GM19193 (cell line): ENCODE measurements around the gene TMF1.

ENCODE experiments used
- POLR2A ChIP-seq: IDR thresholded peaks from 4 replicates; pipeline ENCODE4 v1.6.1; 2011; ENCODE audit not compliant: insufficient read depth, insufficient read length; ENCODE audit errors: extremely low read depth

TMF1 gene

DNA sequence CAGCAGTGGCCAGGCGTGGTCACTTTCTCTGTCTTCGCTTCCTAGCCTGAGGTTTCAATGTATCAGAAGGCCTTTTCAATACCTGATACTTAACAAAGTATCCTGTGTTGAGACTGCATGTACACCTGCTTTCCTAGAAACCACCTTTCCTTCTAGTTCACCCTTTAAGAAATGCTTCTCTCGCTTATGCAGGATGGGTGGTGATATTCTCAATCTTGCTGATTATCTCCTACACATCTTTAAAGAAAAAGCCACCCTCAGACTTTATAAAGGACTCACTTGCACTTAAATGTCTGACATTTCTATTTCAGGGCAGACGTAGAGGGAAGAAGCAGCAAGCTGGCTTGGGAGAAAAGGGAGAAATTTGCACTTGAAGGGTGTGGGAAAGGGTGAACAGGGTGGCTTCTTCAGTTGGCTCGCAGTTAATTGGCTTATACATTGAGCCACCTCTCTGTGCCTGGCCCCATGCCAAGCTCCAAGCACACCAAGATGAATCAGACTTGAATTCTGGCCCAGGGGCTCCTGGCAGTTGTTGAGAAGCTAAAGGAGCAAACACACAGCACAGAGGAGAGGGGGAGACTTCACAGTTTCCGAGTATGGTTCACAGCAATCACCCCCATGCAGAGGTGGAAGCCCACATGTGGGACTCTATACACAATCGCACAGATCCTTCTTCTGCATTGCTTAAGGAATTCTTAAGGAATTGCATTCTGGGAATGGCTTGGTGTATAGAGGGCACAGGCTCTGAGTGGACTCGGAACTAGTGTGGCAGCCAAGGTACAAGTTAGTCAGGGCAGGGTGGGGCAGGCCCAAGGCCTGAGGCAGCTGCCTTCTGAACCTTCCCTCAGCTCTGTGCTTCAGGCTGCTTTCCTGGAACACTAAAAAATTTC is 33.9 kb upstream of the TMF1 start:
- no peak for TF ChIP-seq POLR2A

DNA sequence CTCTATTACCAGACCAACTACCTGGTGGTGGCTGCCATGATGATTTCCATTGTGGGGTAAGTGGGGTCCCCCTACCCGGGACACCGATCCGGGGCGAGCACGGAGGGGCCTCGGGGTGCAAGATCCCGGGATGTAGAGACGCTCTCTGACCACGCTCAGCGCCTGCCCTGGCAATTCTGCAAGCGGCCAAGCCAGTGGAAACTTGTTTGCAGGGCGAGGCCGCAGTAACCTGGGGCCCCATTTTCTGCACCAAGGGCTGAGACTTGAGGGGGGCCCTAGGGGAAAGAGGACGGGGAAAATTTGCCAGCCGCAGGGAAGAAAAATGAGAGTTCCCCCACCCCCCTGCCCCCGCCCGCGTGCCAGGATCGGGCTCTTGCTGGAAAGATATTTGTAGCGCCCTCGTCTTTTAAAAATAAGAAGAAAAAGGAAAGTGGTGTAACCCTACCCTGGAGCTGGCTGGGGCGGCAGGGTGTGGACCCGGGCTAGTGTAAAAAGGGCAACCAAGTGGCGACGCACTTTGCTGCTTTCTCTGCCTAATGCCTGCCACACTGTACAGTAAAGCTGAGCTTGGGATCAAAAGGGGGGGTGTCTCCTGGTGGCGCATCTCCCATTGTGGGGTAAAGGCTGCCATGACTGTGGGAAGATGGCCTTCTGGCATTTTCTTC is 33.2 kb upstream of the TMF1 start:
- TF ChIP-seq POLR2A: peak; percentile 24

DNA sequence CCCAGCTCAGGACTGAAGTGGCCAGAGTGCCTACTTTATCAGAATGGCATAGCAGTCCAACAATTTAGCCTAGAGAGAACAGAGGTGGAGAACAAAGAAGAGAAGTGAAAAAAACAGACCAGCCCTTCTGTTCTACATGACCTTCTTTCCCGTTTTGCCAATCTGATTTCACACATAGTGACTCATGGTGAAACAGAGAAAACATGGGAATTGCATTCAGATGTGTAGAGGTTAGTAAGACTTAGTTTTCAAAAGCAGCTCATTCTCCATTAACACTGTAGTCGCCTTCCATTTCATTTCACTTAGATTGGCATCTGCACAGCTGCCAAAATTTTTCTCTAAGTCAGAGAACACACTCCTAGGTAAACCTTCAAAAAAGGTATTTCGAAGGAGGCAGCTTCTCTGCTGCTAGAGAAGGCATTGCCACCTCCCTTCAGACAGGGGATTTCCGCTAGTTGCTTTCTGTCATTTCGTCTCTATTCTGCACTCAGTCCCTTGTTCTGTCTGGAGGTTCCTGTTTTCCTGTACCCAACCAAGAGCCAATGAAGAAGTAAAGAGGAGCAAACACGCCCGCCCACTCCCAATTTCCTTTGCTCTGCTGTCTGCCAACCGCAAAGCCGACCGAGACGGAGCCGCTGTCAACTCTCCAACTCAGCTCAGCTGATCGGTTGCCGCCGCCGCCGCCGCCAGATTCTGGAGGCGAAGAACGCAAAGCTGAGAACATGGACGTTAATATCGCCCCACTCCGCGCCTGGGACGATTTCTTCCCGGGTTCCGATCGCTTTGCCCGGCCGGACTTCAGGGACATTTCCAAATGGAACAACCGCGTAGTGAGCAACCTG is 32.4 kb upstream of the TMF1 start, which contains the start of gene ARL6IP5:
TSS of gene ARL6IP5 (plus strand) at position 612 of the 842 bp plus-strand sequence. CDS start at position 723, 111 bp downstream.
- TF ChIP-seq POLR2A: peak; percentile 45

DNA sequence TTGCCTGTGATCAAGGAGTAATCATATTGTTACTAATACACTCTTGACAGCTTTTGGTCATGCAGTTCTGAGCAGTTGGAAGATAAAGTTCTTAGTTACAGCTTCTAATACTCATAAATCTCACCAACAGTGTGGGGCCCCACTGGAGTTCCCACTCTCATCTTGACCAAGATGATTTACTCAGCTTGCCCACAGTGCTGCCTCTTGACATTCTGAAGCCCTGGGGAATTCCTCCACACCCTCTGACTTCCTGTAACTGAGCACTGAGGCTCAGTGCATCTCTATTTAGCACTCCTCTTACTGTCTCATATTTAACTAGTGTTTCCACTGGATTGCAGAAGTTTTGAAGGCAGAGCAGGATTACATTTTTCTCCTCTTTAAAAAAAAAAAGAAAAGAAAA is 30.7 kb upstream of the TMF1 start:
- no peak for TF ChIP-seq POLR2A

DNA sequence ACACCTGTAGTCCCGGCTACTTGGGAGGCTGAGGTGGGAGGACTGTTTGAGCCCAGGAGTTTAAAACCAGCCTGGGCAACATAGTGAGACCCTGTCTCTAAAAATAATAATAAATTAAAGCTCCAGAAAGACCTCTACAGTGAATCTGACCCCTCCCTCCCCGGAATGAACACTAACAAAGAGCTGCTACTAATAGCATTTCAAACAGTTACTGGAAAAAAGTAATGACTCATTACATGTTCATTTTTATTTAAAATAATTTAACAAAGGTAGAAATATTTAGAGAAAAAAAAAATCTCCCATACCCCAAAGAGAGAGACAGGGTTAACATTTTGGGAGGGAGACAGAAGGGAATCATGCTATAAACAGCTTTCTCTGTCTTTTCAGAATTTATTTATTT is 30.2 kb upstream of the TMF1 start:
- no peak for TF ChIP-seq POLR2A

DNA sequence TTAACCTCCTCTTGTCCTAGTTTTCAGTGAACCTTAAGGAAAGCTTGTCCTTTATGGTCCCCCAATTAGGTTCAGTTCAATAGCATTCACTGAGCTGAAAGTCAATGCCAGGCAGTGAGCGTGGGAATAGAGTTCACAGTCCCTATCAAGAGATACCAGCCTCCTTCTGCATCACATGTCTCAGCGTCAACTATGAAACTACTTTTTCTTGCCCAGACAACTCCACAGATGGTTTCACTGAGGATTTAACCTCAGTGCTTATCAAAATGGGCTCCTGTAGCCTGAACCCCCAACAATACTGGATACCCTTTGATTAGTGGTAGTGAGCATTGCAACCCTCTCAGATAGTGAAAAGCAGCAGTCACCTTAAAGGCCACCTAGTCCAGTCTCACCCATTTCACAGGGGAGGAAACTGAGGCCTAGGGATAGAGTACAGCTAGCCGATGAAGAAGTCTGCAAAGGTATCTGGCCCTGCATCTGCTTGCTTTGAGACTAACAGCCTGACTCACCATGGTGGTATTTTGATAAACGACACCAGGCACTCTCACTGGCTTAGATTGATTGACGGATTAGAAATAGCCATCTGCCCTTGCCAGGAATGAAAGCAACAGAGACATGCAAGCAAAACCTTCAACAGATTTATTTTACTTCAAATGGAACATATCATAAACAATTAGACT is 29.6 kb upstream of the TMF1 start:
- TF ChIP-seq POLR2A: no peak

DNA sequence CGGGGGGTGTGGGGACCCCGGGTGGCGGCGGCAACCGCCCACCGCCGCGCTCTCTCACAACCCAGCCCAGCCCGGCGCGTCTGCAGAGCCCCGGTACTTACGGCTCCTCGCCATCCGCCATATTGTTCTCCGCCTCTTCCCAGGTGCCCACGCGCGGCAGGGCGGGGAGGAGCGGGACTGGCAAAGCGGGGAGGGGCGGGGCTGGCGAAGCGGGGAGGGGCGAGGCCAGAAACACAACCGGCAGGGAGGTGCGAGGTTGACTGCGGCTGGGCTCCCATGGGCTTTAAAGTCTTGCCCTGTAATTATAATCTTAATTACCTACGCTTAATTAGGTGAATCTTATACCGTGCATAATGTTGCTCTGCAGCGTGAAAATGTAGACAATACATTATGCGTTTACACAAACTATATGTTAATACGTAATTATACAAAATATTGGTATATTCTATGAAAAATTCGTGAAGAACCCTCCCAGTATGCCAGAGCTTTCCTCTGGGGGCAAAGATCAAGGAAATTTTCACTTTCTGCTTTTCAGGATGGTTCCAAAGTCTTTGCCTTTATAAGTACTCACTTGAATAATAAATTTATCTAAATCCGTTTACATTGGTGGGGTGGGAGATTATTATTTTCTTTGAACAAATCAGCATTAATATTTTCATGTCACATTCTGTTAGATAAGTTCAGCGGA is 28.2 kb upstream of the TMF1 start, which contains the start of gene UBA3:
TSS of gene UBA3 (minus strand) at position 133 of the 688 bp plus-strand sequence. CDS start at position 121, 12 bp downstream.
- peak; percentile 83 for TF ChIP-seq POLR2A

DNA sequence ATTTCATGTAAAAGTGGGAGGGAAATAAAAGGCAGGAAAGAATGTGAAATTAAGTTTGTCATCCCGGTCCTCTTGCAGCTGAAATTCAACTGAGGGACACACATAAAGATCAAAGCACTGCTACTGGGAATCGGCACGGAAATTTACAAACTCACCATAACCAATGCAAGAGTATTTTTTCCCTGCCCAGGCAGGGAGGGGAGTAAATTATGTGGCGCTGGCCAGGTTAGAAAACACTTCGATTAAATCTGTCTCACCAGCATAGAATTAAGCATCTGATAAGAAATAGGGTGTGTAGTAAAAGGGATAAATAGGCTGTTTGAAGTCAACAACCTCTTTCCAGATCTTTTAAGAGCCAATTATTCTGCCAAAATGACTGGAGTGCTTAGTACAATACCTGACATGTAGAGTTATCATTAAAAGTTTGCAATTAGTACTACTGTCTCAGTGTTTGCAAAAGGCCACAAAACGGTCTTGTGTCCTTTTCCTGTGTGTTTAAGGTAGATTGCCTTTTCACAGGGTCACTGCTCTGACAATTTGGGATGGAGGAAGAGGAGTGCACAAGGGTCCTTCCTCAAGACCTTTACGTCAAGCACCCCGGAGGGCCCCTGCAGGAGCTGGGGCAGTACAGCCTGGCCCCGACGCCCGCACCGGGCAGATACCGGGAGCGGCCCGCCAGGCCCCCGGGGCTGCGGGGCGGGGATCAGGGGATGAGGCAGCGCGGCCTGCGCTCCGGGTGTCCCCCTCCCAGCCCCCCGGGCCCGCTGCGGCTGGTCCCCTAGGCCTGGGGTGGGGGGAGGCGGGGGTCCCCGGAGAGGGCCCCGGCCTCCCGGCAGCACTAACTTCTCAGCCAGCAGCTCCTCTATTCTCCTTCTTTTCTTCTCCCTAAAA is 27.4 kb upstream of the TMF1 start:
- no peak for TF ChIP-seq POLR2A

DNA sequence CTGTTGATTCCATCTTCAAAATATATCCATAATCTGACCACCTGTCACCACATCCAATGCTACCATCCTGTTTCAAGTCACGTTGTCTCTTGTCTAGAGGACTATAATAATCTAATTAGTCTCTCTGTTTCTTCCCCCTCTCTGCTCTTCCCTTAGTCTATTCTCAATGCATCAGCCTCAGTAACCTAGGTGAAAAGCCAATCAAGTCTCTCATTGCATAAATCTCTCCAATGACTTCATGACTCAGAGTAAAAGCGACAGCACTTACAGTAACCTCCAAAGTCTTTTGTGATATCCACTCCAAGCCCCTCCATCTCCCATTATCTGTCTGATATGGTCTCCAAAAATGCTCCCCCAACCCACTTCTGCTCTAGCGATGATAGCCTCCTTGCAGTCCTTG is 20.8 kb upstream of the TMF1 start:
- TF ChIP-seq POLR2A: no peak

DNA sequence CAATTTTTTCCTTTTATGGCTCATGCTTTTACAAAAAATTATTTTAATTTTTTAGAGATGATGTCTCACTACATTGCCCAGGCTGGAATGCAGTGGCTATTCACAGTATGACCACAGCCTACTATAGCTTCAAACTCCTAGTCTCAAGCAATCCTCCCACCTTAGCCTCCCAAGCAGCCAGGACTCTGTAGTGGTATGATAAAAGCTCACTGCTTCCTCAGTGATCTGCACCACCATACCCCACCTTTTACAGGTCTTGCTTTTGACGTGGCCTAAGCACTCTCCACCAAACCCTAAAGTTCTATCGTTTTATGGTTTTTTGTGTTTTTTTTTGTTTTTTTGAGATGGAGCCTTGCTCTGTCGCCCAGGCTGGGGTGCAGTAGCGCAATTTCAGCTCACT is 14.0 kb upstream of the TMF1 start:
- TF ChIP-seq POLR2A: no peak

DNA sequence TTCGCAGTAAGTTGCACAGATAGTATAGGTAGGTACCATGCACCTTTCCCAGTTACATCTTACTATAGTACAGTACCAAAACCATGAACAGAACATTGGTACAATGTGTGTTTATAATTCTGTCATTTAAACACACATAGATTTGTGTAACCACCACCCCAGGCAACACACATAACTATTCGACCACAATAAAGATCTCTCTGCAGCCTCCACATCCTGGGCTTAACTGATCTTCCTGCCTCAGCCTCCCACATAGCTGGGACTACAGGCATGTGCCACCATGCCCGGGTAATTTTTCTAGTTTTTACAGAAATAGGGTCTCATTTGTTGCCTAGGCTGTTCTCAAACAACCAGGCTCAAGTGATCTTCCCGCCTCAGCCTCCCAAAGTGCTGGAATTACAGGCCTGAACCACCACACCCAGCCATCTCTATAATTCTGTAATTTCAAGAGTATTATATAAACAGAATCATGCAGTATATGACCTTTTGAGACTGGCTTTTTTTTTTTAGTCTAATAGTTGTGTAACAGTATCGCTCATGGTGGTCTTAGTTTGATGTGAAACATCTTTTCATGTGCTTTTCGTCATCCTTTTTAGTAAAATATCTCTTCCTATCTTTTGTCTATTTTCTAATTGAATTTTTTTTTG is 13.3 kb upstream of the TMF1 start:
- no peak for TF ChIP-seq POLR2A

DNA sequence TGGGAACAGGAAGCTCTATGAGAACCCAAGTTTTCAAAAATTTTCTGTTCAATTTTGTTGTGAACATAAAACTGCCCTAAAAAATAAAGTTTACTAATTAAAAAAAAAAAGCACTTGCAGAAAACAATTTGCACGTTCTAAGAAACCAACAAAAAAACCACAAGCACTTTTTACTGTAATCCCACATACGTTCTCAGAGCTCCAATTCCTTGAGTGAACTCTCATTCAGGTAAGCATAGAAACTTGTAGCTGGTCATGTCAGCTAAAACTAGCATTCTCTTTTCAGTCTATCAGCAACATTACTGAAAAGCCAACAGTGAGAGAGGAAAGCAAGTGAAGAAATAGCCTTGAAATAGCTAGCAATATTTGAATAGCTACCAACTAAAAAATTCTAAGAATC is 11.5 kb upstream of the TMF1 start:
- no peak for TF ChIP-seq POLR2A
